RPMI8226 (cell line): ENCODE measurements around the gene BRME1.

Experiments used
- DNase-seq: peaks from one replicate; pipeline ENCODE4 v3.0.0-alpha.2; 2015

The BRME1 gene

GRCh38 chr19:13843104-13843921, 62.6 kb downstream of the BRME1 start:
- no peak for DNase-seq

GRCh38 chr19:13842291-13843103, 63.4 kb downstream of the BRME1 start:
- DNase-seq: peak; percentile 80

GRCh38 chr19:13841962-13842290, 64.0 kb downstream of the BRME1 start:
- no peak for DNase-seq

- peak; percentile 75 for DNase-seq
Observed at GRCh38 chr19:13841086-13841961, 64.6 kb downstream of the BRME1 start.

GRCh38 chr19:13840305-13841085, 65.4 kb downstream of the BRME1 start:
- DNase-seq: peak; percentile 68

- no peak for DNase-seq
Observed at GRCh38 chr19:13839938-13840304, 66.0 kb downstream of the BRME1 start.

GRCh38 chr19:13839130-13839937, 66.6 kb downstream of the BRME1 start:
- peak; percentile 93 for DNase-seq

GRCh38 chr19:13838435-13839129, 67.3 kb downstream of the BRME1 start:
- DNase-seq: no peak

- no peak for DNase-seq
Observed at GRCh38 chr19:13835791-13836723, 69.9 kb downstream of the BRME1 start.

GRCh38 chr19:13834244-13835069, 71.5 kb downstream of the BRME1 start:
- no peak for DNase-seq

GRCh38 chr19:13833330-13834243, 72.3 kb downstream of the BRME1 start:
- DNase-seq: peak; percentile 94
